ENCODE results near the gene BCAT1. TPM values are rescaled to one million over a fixed set of nuclear protein-coding genes. Genes with fewer than 3 reads are reported as not detected.

The BCAT1 gene
- total and polyA plus RNA-seq, 2 of the 8 experiments (the other 6 are each of a cell fraction or from before 2014, with no cell fraction given), result 19.7 to 263 TPM

- TF ChIP-seq EZH2 (IDR thresholded peaks at IDR 0.05; ENCODE audit: low read depth, low read length, severe bottlenecking) (no peak), RNF2 (IDR thresholded peaks at IDR 0.05; ENCODE audit: borderline replicate concordance, low read depth, low read length, missing control alignments, poor library complexity, severe bottlenecking) (no peak), JUN (IDR thresholded peaks at IDR 0.05; ENCODE audit: low read depth, low read length) (no peak)
Observed at GRCh38 chr12:24772813-24773212, 176.1 kb downstream of the BCAT1 start (continued).

Data from H1 (cell line).